HUES64 (cell line): ENCODE measurements around the gene KCTD15.

Source experiments
- H3K27ac ChIP-seq: 2 replicates; pipeline ENCODE4 v1.7.0; 2013; ENCODE audit warnings: low read depth, low read length, inconsistent platforms
- H3K27me3 ChIP-seq: 2 replicates; pipeline ENCODE4 v1.6.1; 2013; ENCODE audit warnings: mild to moderate bottlenecking, low read length; ENCODE audit not compliant: insufficient read depth
- H3K36me3 ChIP-seq: 2 replicates; pipeline ENCODE4 v1.6.1; 2013; ENCODE audit warnings: mild to moderate bottlenecking, low read length; ENCODE audit not compliant: insufficient read depth
- H3K4me1 ChIP-seq: 2 replicates; pipeline ENCODE4 v1.6.1; 2013; ENCODE audit warnings: mild to moderate bottlenecking, low read length, moderate library complexity; ENCODE audit not compliant: insufficient read depth
- H3K4me3 ChIP-seq: 2 replicates; pipeline ENCODE4 v1.5.1; 2013; ENCODE audit warnings: mild to moderate bottlenecking, low read length, moderate library complexity
- H3K9ac ChIP-seq: 2 replicates; pipeline ENCODE4 v1.6.1; 2013; ENCODE audit warnings: mild to moderate bottlenecking, low read depth, low read length
- H3K9me3 ChIP-seq: 2 replicates; pipeline ENCODE4 v1.6.1; 2013; ENCODE audit warnings: low read depth, low read length; ENCODE audit not compliant: insufficient read depth
- WGBS: fragments of 150-250, 120-280 bp; methylation state at CpG from one replicate; pipeline ENCODE4 v1.1.7; 2013; ENCODE audit warnings: missing lambda C conversion rate; 5-methylcytosine and 5-hydroxymethylcytosine counted together

Gene KCTD15

GRCh38 chr19:33798681-33799111 lies 2.0 kb downstream of the KCTD15 start:
- 3% methylated on average over 12 of the region's 12 CpGs for WGBS
- Histone ChIP-seq H3K4me3 (peak overlapping the region; percentile 65), H3K27me3 (no peaks in the 10 kb centered on the region), H3K4me1 (peaks cover 28% of the 10 kb centered on the region), H3K9me3 (no peaks in the 10 kb centered on the region), H3K27ac (peak overlapping the region; percentile 88; the same call in 1 of the 2 replicates), H3K9ac (peak overlapping the region; percentile 70), H3K36me3 (peaks cover 42% of the 10 kb centered on the region)

GRCh38 chr19:33799476-33799875 lies 2.8 kb downstream of the KCTD15 start:
- H3K9me3 ChIP-seq, result no peaks in the 10 kb centered on the region
- peaks cover 22% of the 10 kb centered on the region for H3K4me1 ChIP-seq
- H3K4me3 ChIP-seq, result peak overlapping the region; percentile 65
- peak overlapping the region; percentile 88; the same call in 1 of the 2 replicates for H3K27ac ChIP-seq
- H3K27me3 ChIP-seq, result no peaks in the 10 kb centered on the region
- peaks cover 50% of the 10 kb centered on the region for H3K36me3 ChIP-seq
- H3K9ac ChIP-seq, result peak overlapping the region; percentile 70; the same call in 1 of the 2 replicates
- 57% methylated on average over 5 of the region's 5 CpGs for WGBS

- peak overlapping the region; percentile 65; the same call in 1 of the 2 replicates for H3K4me3 ChIP-seq
- peaks cover 56% of the 10 kb centered on the region for H3K36me3 ChIP-seq
- H3K4me1 ChIP-seq, result peaks cover 19% of the 10 kb centered on the region
- H3K9ac ChIP-seq, result 0 out of 2 replicates have a peak overlapping the region, but pooled peaks have one; percentile 70
- H3K27me3 ChIP-seq, result no peaks in the 10 kb centered on the region
- WGBS, result 92% methylated on average over 16 of the region's 16 CpGs
- H3K9me3 ChIP-seq, result no peaks in the 10 kb centered on the region
- no peak overlapping the region; the same call in 1 of the 2 replicates for H3K27ac ChIP-seq
These were observed 3.5 kb downstream of the KCTD15 start for GRCh38 chr19:33800012-33800680.

- no peak overlapping the region for H3K27ac ChIP-seq
- H3K9me3 ChIP-seq, result no peaks in the 10 kb centered on the region
- H3K36me3 ChIP-seq, result peaks cover 68% of the 10 kb centered on the region
- no peaks in the 10 kb centered on the region for H3K27me3 ChIP-seq
- peaks cover 19% of the 10 kb centered on the region for H3K4me1 ChIP-seq
- no peak overlapping the region for H3K4me3 ChIP-seq
- H3K9ac ChIP-seq, result no peak overlapping the region
- 93% methylated on average over 5 of the region's 5 CpGs for WGBS
These were observed 4.7 kb downstream of the KCTD15 start for GRCh38 chr19:33801411-33801810.

GRCh38 chr19:33802001-33802400 lies 5.3 kb downstream of the KCTD15 start:
- Histone ChIP-seq H3K9me3 (no peaks in the 10 kb centered on the region), H3K4me3 (no peak overlapping the region), H3K9ac (no peak overlapping the region), H3K27ac (no peak overlapping the region), H3K36me3 (peaks cover 74% of the 10 kb centered on the region), H3K4me1 (peaks cover 19% of the 10 kb centered on the region), H3K27me3 (no peaks in the 10 kb centered on the region)
- 93% methylated on average over 10 of the region's 10 CpGs for WGBS

- 92% methylated on average over 1 of the region's 1 CpG for WGBS
- Histone ChIP-seq H3K27ac (no peak overlapping the region), H3K36me3 (peaks cover 81% of the 10 kb centered on the region), H3K4me1 (peaks cover 19% of the 10 kb centered on the region), H3K9me3 (no peaks in the 10 kb centered on the region), H3K4me3 (no peak overlapping the region), H3K27me3 (no peaks in the 10 kb centered on the region), H3K9ac (no peak overlapping the region)
These were observed 6.1 kb downstream of the KCTD15 start for GRCh38 chr19:33802801-33803200.

- H3K9me3 ChIP-seq, result no peaks in the 10 kb centered on the region
- WGBS, result 95% methylated on average over 9 of the region's 9 CpGs
- peaks cover 19% of the 10 kb centered on the region for H3K4me1 ChIP-seq
- no peak overlapping the region for H3K27ac ChIP-seq
- no peaks in the 10 kb centered on the region for H3K27me3 ChIP-seq
- H3K9ac ChIP-seq, result no peak overlapping the region
- no peak overlapping the region for H3K4me3 ChIP-seq
- H3K36me3 ChIP-seq, result peaks cover 87% of the 10 kb centered on the region
These were observed 6.7 kb downstream of the KCTD15 start for GRCh38 chr19:33803383-33803782.

- H3K9me3 ChIP-seq, result no peaks in the 10 kb centered on the region
- H3K27ac ChIP-seq, result no peak overlapping the region
- H3K27me3 ChIP-seq, result no peaks in the 10 kb centered on the region
- peaks cover 14% of the 10 kb centered on the region for H3K4me1 ChIP-seq
- 93% methylated on average over 10 of the region's 10 CpGs for WGBS
- H3K36me3 ChIP-seq, result peaks cover 95% of the 10 kb centered on the region
- H3K4me3 ChIP-seq, result no peak overlapping the region
- no peak overlapping the region for H3K9ac ChIP-seq
These were observed 7.5 kb downstream of the KCTD15 start for GRCh38 chr19:33804021-33804799.

GRCh38 chr19:33805313-33805712 lies 8.6 kb downstream of the KCTD15 start:
- Histone ChIP-seq H3K4me3 (no peak overlapping the region), H3K36me3 (peaks cover 90% of the 10 kb centered on the region), H3K4me1 (peaks cover 3% of the 10 kb centered on the region; the same call in 1 of the 2 replicates), H3K27ac (no peak overlapping the region), H3K9ac (no peak overlapping the region), H3K9me3 (no peaks in the 10 kb centered on the region), H3K27me3 (no peaks in the 10 kb centered on the region)
- 95% methylated on average over 3 of the region's 3 CpGs for WGBS

- no peak overlapping the region for H3K9ac ChIP-seq
- H3K4me1 ChIP-seq, result no peaks in the 10 kb centered on the region
- no peaks in the 10 kb centered on the region for H3K9me3 ChIP-seq
- 93% methylated on average over 9 of the region's 9 CpGs for WGBS
- H3K27me3 ChIP-seq, result no peaks in the 10 kb centered on the region
- peaks cover 88% of the 10 kb centered on the region for H3K36me3 ChIP-seq
- no peak overlapping the region for H3K27ac ChIP-seq
- H3K4me3 ChIP-seq, result no peak overlapping the region
These were observed 9.3 kb downstream of the KCTD15 start for GRCh38 chr19:33805840-33806433.

GRCh38 chr19:33806434-33806881 lies 9.8 kb downstream of the KCTD15 start:
- Histone ChIP-seq H3K9me3 (no peaks in the 10 kb centered on the region), H3K27ac (no peak overlapping the region), H3K36me3 (peaks cover 87% of the 10 kb centered on the region), H3K27me3 (no peaks in the 10 kb centered on the region), H3K4me1 (no peaks in the 10 kb centered on the region), H3K9ac (no peak overlapping the region), H3K4me3 (no peak overlapping the region)
- 94% methylated on average over 8 of the region's 8 CpGs for WGBS
